HG03378 (cell line): Measurements from ENCODE around the gene SLC7A6OS.

Source experiments
- ATAC-seq: cut with Tn5 transposase; IDR thresholded peaks from one replicate; pipeline ENCODE4 v1.9.1; 2021; ENCODE audit warnings: mild to moderate bottlenecking, moderate library complexity; ENCODE audit not compliant: unreplicated experiment

Gene SLC7A6OS

GRCh38 chr16:68282064-68282452 lies 28.7 kb downstream of the SLC7A6OS start:
- no peak for ATAC-seq

- no peak for ATAC-seq
Observed at GRCh38 chr16:68281368-68282063, 29.2 kb downstream of the SLC7A6OS start.

- ATAC-seq: no peak
Observed at GRCh38 chr16:68279726-68280558, 30.8 kb downstream of the SLC7A6OS start.

GRCh38 chr16:68276223-68276622 lies 34.5 kb downstream of the SLC7A6OS start:
- no peak for ATAC-seq

- ATAC-seq: no peak
Observed at GRCh38 chr16:68275611-68276191, 35.0 kb downstream of the SLC7A6OS start.

- no peak for ATAC-seq
Observed at GRCh38 chr16:68274441-68274840, 36.3 kb downstream of the SLC7A6OS start.

- no peak for ATAC-seq
Observed at GRCh38 chr16:68273896-68274295, 36.9 kb downstream of the SLC7A6OS start.

- no peak for ATAC-seq
Observed at GRCh38 chr16:68273459-68273858, 37.3 kb downstream of the SLC7A6OS start.

GRCh38 chr16:68272507-68273209 lies 38.1 kb downstream of the SLC7A6OS start:
- no peak for ATAC-seq

GRCh38 chr16:68270353-68270752 lies 40.4 kb downstream of the SLC7A6OS start:
- ATAC-seq: no peak

- ATAC-seq: no peak
Observed at GRCh38 chr16:68269793-68270192, 41.0 kb downstream of the SLC7A6OS start.

GRCh38 chr16:68267612-68268405 lies 42.9 kb downstream of the SLC7A6OS start:
- ATAC-seq: no peak

GRCh38 chr16:68265078-68265920 lies 45.4 kb downstream of the SLC7A6OS start:
- peak; percentile 31 for ATAC-seq

GRCh38 chr16:68264128-68265077 lies 46.3 kb downstream of the SLC7A6OS start, which contains the start of gene SLC7A6:
TSS of gene SLC7A6 (plus strand) at chr16:68264526. CDS start at chr16:68274727, 10,201 bp downstream.
- peak; percentile 42 for ATAC-seq

- ATAC-seq: no peak
Observed at GRCh38 chr16:68263559-68264127, 47.1 kb downstream of the SLC7A6OS start.

GRCh38 chr16:68259007-68259825 lies 51.5 kb downstream of the SLC7A6OS start:
- ATAC-seq: no peak
